Measurements from ENCODE around the gene SMIM38.

The SMIM38 gene

GRCh38 chr11:69203381-69203780 lies 47.6 kb downstream of the SMIM38 start:
- DNase-seq (ENCODE audit: low read depth in 2 of 2), result no peak

GRCh38 chr11:69203901-69204245 lies 48.1 kb downstream of the SMIM38 start:
- DNase-seq (ENCODE audit: low read depth in 2 of 2), result no peak

DNA sequence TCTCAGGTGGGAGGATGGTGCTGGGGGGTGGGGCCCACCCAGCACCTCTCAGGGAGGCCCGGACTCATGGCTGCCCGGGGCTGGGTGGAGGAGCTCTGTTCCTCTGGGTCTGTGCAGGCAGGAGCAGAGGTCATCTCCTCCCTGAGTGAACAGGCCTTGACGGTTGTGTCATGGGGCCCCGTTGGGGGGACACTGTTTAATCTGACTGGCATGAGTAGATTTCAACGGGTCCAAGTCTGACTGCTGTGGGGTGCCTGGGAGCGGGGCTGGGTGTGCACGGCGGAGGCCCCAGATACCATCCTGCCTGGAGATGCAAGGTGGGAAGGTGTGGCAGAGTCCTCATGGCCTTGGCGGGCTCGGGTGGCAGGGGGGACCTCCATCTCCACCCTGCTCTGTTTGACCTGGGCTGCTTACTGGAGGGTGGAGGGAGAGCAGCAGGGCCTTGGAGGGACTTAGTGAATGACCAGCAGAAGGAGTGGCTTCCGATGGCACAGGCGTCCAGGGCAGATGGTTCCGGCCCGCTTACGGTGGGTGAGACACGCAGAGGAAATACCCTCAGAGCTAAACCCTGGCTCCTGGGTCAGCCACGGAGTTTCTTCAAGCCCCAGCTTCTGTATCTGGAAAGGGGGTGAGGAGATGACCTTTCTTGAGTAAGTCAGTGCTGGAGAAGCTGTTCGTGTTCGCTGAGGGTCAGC lies 48.7 kb downstream of the SMIM38 start:
- DNase-seq (ENCODE audit: low read depth in 2 of 2), result no peak

- DNase-seq (ENCODE audit: low read depth in 2 of 2), result no peak
These were observed 49.4 kb downstream of the SMIM38 start for GRCh38 chr11:69204941-69205742.

Data from activated CD8-positive, alpha-beta memory T cell treated with anti-CD3 and anti-CD28 coated beads for 4 hours (primary cell).